ENCODE measurements around the gene NPHS1.

DNA sequence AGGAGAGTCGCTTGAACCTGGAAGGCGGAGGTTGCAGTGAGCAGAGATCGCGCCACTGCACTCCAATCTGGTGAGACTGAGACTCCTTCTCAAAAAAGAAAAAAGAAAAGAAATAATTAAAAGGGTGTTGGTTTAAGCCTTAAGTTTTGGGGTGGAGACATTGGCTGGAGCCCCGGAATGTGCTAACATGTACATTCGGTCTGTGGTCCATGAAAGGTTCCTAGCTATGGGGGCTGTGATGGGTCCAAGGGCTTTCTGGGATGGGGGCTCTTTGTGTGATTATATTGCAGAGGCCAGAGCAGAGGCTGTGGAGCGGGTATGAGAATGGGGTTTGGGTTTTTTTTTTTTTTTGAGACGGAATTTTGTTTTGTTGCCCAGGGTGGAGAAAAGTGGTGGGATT lies 33.6 kb upstream of the NPHS1 start:
- TF ChIP-seq ZNF133 (tag by site-specific recombination; IDR thresholded peaks at IDR 0.05) (no peak), ZNF174 (tag by site-specific recombination; IDR thresholded peaks at IDR 0.05) (no peak), ZNF292 (tag by site-specific recombination; IDR thresholded peaks at IDR 0.05; ENCODE audit: borderline replicate concordance, low read depth) (no peak), REPIN1 (tag by site-specific recombination; IDR thresholded peaks at IDR 0.05; ENCODE audit: low read depth) (no peak), ZNF549 (tag by site-specific recombination; IDR thresholded peaks at IDR 0.05) (no peak), ZNF114 (tag by site-specific recombination; IDR thresholded peaks at IDR 0.05) (no peak), ZNF350 (tag by site-specific recombination; IDR thresholded peaks at IDR 0.05) (no peak), ZSCAN30 (tag by site-specific recombination; IDR thresholded peaks at IDR 0.05) (no peak)
- TF ChIP-seq, protein P1, sequence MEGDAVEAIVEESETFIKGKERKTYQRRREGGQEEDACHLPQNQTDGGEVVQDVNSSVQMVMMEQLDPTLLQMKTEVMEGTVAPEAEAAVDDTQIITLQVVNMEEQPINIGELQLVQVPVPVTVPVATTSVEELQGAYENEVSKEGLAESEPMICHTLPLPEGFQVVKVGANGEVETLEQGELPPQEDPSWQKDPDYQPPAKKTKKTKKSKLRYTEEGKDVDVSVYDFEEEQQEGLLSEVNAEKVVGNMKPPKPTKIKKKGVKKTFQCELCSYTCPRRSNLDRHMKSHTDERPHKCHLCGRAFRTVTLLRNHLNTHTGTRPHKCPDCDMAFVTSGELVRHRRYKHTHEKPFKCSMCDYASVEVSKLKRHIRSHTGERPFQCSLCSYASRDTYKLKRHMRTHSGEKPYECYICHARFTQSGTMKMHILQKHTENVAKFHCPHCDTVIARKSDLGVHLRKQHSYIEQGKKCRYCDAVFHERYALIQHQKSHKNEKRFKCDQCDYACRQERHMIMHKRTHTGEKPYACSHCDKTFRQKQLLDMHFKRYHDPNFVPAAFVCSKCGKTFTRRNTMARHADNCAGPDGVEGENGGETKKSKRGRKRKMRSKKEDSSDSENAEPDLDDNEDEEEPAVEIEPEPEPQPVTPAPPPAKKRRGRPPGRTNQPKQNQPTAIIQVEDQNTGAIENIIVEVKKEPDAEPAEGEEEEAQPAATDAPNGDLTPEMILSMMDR (tag by site-specific recombination; IDR thresholded peaks at IDR 0.05): no peak
- TF ChIP-seq, protein P2, sequence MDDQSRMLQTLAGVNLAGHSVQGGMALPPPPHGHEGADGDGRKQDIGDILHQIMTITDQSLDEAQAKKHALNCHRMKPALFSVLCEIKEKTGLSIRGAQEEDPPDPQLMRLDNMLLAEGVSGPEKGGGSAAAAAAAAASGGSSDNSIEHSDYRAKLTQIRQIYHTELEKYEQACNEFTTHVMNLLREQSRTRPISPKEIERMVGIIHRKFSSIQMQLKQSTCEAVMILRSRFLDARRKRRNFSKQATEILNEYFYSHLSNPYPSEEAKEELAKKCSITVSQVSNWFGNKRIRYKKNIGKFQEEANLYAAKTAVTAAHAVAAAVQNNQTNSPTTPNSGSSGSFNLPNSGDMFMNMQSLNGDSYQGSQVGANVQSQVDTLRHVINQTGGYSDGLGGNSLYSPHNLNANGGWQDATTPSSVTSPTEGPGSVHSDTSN (CRISPR knock-in tag; IDR thresholded peaks at IDR 0.05): no peak
- TF ChIP-seq, protein P3, sequence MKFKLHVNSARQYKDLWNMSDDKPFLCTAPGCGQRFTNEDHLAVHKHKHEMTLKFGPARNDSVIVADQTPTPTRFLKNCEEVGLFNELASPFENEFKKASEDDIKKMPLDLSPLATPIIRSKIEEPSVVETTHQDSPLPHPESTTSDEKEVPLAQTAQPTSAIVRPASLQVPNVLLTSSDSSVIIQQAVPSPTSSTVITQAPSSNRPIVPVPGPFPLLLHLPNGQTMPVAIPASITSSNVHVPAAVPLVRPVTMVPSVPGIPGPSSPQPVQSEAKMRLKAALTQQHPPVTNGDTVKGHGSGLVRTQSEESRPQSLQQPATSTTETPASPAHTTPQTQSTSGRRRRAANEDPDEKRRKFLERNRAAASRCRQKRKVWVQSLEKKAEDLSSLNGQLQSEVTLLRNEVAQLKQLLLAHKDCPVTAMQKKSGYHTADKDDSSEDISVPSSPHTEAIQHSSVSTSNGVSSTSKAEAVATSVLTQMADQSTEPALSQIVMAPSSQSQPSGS (tag by site-specific recombination; IDR thresholded peaks at IDR 0.05; ENCODE audit: low read depth): no peak

Data from HEK293 (cell line).